ENCODE measurements around the gene RPL27A.

GRCh38 chr11:8671193-8671612, 11.4 kb upstream of the RPL27A start:
- no peak for TF ChIP-seq STAT6 (CRISPR knock-in tag; conservative IDR thresholded peaks at IDR 0.05; ENCODE audit: low read depth)
- TF ChIP-seq FOXJ3 (CRISPR knock-in tag; IDR thresholded peaks at IDR 0.05; ENCODE audit: borderline replicate concordance) = no peak
- no peak for TF ChIP-seq SMAD4 (CRISPR knock-in tag; IDR thresholded peaks at IDR 0.05)
- TF ChIP-seq CTCF (IDR thresholded peaks at IDR 0.05) = no peak
- no peak for TF ChIP-seq FOXP1 (CRISPR knock-in tag; IDR thresholded peaks at IDR 0.05; ENCODE audit: borderline replicate concordance)
- TF ChIP-seq JUN (CRISPR knock-in tag; IDR thresholded peaks at IDR 0.05) = no peak
- TF ChIP-seq ZNF512 (CRISPR knock-in tag; IDR thresholded peaks at IDR 0.05; ENCODE audit: borderline replicate concordance) = no peak
- no peak for TF ChIP-seq ZNF263 (CRISPR knock-in tag; IDR thresholded peaks at IDR 0.05; ENCODE audit: low read depth)
